Natural killer cell treated with Interleukin-12 subunit alpha and Interleukin-12 subunit beta and Interleukin-15 and Interleukin-18, amount 100 ng/mL, for 72 hours (primary cell): Measurements from ENCODE around the gene KIAA0513. TPM values are rescaled to one million over a fixed set of nuclear protein-coding genes. Genes with fewer than 3 reads are reported as not detected.
"Not testable (repeated sequence)": the region's sequence is repeated elsewhere in the genome, so short reads cannot be mapped to it uniquely, and the experiment has no call there.

Source experiments
- ATAC-seq, 2 donors: fragments of 150-1000 bp; cut with Tn5 transposase in 1 of 2; sonication (Bioruptor Pico), chemical (Tn5 transposase) in 1 of 2; 2 replicates each; pipeline ENCODE4 v1.10.0; 2021
- DNase-seq: peaks from one replicate; pipeline ENCODE4 v3.0.0; 2022; ENCODE audit warnings: low spot score
- H3K27ac Mint-ChIP-seq, 2 donors: 1 replicate in 1 of 2; 2 replicates in 1 of 2; pipeline ENCODE4 v1.8.0; 2022; ENCODE audit warnings: mixed read lengths in 2 of 2, mild to moderate bottlenecking in 1 of 2, moderate library complexity in 1 of 2
- H3K27me3 Mint-ChIP-seq, 2 donors: 1 replicate in 1 of 2; 2 replicates in 1 of 2; pipeline ENCODE4 v1.8.0; 2022; ENCODE audit warnings: mixed read lengths in 2 of 2
- H3K36me3 Mint-ChIP-seq: one replicate; pipeline ENCODE4 v1.8.0; 2022; ENCODE audit warnings: mixed read lengths
- H3K4me1 Mint-ChIP-seq, 2 donors: 1 replicate in 1 of 2; 2 replicates in 1 of 2; pipeline ENCODE4 v1.8.0; 2022; ENCODE audit warnings: low read depth in 2 of 2, mixed read lengths in 2 of 2, mild to moderate bottlenecking in 1 of 2
- H3K4me3 Mint-ChIP-seq: one replicate; pipeline ENCODE4 v1.8.0; 2022; ENCODE audit warnings: mixed read lengths
- H3K9me3 Mint-ChIP-seq: 2 replicates; pipeline ENCODE4 v1.8.0; 2022; ENCODE audit warnings: mixed read lengths
- total RNA-seq, 2 donors: library from RNA; stranded (reverse); gene quantifications; one replicate each; pipeline ENCODE4 v1.2.3, GENCODE V29; 2022

The KIAA0513 gene
- total RNA-seq, 2 donors from 2014 or later, result 3.3 to 3.6 TPM

DNA sequence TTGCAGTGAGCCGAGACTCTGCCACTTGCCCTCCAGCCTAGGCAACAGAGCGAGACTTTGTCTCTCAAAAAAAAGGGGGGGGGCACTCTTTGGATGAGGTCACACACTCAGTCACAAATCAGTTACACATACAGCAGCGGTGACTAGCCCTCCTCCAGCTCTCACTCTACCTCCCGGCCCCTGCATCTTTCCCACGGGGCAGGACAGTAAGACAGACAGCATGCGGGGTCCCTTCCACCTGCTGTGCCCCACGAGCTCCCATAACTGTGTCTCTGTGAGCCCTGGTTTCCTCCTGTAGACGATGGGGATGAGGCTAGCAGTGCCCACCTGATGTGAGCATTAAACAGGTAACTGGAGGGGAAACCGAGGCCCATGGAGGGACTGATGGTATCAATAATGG, 79.5 kb downstream of the KIAA0513 start:
- Mint-ChIP-seq H3K27ac (no peak overlapping the region), H3K27me3 (no peaks in the 10 kb centered on the region), H3K4me3 (no peak overlapping the region), H3K9me3 (no peaks in the 10 kb centered on the region), H3K36me3 (no peaks in the 10 kb centered on the region), H3K4me1 (peaks cover 34 to 36% of the 10 kb centered on the region in 2 donors)
- DNase-seq, result no peak
- no peak for ATAC-seq

DNA sequence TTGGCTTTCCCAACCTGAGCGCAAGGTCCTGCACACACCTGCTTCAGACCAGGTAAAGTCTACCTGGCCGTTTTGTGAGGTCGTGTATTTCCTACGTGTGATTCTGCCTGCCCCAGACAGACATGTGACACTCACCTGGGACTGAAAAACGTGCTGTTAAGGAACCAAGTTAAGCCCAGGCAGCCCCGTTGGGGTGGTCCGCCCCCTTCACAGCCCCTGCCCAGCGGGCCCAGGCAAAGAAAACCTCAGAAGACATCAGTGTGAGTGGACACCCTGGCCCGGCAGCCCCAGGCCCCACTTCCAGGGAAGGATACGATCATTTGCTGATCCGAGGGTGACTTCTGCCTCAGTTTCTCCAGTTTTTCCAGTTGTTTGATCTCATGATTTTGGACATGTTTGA, 79.9 kb downstream of the KIAA0513 start:
- Mint-ChIP-seq H3K27ac (no peak overlapping the region), H3K4me1 (peaks cover 33% of the 10 kb centered on the region in 2 donors), H3K27me3 (no peaks in the 10 kb centered on the region), H3K36me3 (no peaks in the 10 kb centered on the region), H3K4me3 (no peak overlapping the region), H3K9me3 (no peaks in the 10 kb centered on the region)
- DNase-seq, result no peak
- ATAC-seq, result no peak

DNA sequence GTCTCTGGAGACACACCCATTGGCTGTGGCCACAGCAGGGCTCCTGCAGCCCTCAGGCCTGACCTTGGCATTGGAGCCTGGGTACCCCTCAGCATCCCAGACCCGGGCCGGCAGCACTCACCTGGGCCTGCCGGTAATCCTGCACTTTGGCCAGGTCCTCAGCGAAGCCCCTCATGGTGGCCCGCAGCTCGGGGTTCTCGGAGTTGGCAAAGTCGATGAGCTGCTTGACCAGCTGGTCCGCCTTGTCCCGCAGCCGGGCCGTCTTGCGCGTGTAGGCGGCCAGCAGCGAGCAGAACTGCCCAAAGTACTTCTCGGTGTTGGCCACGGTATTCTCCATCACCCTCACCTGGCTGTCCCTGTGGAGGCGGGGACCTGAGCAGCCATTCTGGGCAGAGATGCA, 82.5 kb downstream of the KIAA0513 start:
- Mint-ChIP-seq H3K27ac (no peak overlapping the region), H3K36me3 (no peaks in the 10 kb centered on the region), H3K4me1 (peaks cover 22 to 27% of the 10 kb centered on the region in 2 donors), H3K9me3 (no peaks in the 10 kb centered on the region), H3K4me3 (no peak overlapping the region), H3K27me3 (no peaks in the 10 kb centered on the region)
- no peak for DNase-seq
- no peak for ATAC-seq

DNA sequence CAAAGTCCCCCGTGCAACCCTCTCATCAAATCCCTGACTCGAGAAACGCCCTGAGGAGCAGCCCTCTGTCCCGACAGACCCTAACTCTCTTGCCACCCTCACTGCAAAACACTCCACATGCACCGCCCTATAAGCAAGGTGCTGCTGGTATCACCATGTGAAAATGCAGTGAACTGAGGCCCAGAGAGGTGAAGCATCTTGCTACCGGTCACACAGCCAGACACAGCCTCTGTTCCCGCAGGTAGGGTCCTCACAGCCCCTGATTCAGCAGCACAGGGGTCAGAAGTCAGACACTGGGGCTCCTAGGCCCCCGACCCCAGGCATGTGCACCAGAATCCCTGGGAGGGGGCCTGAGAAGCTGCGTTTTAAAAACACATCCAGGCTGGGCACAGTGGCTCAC, 83.6 kb downstream of the KIAA0513 start:
- Mint-ChIP-seq H3K4me1 (peaks cover 14 to 20% of the 10 kb centered on the region in 2 donors), H3K4me3 (no peak overlapping the region), H3K27me3 (no peaks in the 10 kb centered on the region), H3K36me3 (no peaks in the 10 kb centered on the region), H3K9me3 (no peaks in the 10 kb centered on the region), H3K27ac (no peak overlapping the region)
- DNase-seq, result no peak
- no peak for ATAC-seq

DNA sequence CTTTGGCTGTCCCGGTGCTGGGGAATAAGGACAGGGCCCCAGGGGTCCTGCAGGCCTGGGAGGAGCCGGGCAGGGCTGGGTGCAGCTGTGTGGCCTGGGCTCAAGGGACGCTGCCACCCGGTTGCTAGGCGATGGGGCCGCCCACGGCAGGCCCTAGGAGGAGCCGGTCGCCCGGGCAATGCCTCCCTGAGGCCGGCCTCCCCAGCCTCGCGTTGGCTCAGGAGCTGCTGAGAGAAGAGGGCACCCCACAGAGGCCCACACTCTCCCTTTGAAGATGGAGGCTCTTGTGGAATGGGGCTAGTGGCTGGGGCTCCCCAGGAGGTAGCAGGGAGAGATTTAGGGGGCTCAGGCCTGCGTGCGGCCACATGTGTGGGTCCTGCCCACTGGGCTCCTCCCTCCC, 84.8 kb downstream of the KIAA0513 start, which contains the start of gene CIBAR2:
CIBAR2 (minus strand) TSS at position 109 of the 400 bp plus-strand sequence. CDS start 120 bp downstream, outside the sequence.
- Mint-ChIP-seq H3K9me3 (no peaks in the 10 kb centered on the region), H3K4me1 (peaks cover 11 to 21% of the 10 kb centered on the region in 2 donors), H3K27me3 (no peaks in the 10 kb centered on the region), H3K4me3 (no peak within 1 kb of the TSS), H3K27ac (peak within 1 kb of the TSS in 1 of 2 donors; percentile 19), H3K36me3 (no peaks in the 10 kb centered on the region)
- no peak for DNase-seq
- no peak for ATAC-seq

DNA sequence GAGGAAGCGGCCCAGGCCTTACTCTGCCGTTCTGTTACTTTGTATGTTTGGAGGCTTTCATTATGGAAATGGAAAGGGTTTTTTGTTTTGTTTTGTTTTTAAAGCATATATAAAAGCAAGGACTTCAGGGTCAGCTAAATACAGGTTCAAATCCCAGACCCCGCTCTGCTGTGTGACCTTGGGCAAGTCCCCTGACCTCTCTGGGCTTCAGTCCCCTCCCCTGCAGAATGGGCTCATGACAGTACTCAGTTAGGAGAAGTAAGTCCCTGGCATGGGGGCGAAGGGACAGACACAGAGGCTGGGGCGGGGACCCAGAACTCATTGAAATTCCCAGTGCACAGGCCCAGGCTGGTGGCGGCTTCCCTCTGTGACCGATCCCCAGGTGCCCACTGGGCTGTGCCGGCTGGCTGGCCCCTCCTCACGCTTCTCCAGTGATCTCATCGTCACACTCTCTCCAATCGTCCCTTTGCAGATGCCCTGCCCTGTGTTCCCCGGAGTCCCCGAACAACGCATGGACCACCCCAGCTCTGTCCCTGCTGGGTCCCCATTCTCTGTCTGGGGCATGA, 85.7 kb downstream of the KIAA0513 start:
- H3K27me3 Mint-ChIP-seq, result no peaks in the 10 kb centered on the region
- ATAC-seq (no peak), DNase-seq (no peak)
- H3K4me3 Mint-ChIP-seq, result no peak overlapping the region
- peak overlapping the region in 1 of 2 donors; percentile 19 for H3K27ac Mint-ChIP-seq
- H3K4me1 Mint-ChIP-seq, result peaks cover 11 to 18% of the 10 kb centered on the region in 2 donors
- no peaks in the 10 kb centered on the region for H3K36me3 Mint-ChIP-seq
- H3K9me3 Mint-ChIP-seq, result no peaks in the 10 kb centered on the region

DNA sequence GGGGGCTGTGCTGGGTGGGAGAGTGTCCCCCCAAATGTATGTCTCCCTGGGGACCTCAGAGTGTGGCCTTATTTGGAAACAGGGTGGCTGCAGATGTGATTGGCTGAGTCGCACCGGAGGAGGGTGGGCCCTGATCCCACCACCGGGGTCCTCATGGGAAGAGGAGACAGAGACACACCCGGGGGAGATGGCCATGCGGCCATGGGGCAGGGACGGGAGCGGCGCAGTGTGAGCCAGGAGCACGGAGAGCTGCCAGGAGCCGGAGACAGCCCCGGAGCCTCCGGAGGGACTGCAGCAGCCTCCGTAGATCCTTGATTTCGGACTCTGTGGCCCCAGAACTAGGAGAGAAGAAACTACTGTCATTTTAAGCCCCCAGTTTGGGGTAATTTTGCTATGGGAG, 86.3 kb downstream of the KIAA0513 start:
- peaks cover 11 to 18% of the 10 kb centered on the region in 2 donors for H3K4me1 Mint-ChIP-seq
- no peaks in the 10 kb centered on the region for H3K27me3 Mint-ChIP-seq
- ATAC-seq (no peak), DNase-seq (no peak)
- H3K9me3 Mint-ChIP-seq, result no peaks in the 10 kb centered on the region
- H3K27ac Mint-ChIP-seq, result no peak overlapping the region
- no peaks in the 10 kb centered on the region for H3K36me3 Mint-ChIP-seq
- no peak overlapping the region for H3K4me3 Mint-ChIP-seq

DNA sequence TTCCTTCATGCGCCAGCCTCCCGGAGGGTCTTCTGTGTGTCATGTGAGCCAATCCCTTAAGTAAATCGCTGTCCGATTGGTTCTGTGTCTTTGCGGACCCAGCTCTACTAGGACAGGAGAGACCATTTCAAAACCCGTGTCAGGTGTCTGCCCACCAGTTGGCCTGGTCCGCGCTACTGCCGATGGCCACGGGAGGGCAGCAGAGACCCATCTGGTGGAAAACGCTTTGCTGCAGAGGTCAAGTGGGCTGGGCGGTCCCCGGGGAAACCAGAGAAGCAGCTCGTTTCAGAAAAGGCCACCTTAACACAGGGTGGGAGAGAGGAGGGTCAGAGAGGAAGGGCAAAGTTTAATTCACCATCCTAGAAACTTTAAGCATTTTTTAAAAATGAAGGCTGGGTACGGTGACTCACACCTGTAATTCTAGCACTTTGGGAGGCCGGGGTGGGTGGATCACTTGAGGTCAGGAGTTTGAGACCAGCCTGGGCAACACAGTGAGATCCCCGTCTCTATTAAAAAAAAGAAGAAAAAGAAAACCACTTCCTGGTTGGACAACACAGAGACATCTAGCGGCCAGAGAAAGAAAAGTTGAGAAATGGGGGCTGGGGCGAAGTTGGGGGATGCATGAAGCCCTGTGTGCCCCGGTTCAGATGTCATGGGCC, 87.4 kb downstream of the KIAA0513 start:
- no peaks in the 10 kb centered on the region for H3K9me3 Mint-ChIP-seq
- no peaks in the 10 kb centered on the region for H3K36me3 Mint-ChIP-seq
- peaks cover 11 to 18% of the 10 kb centered on the region in 2 donors for H3K4me1 Mint-ChIP-seq
- H3K4me3 Mint-ChIP-seq, result peak overlapping the region; percentile 71
- H3K27me3 Mint-ChIP-seq, result no peaks in the 10 kb centered on the region
- ATAC-seq (peak; percentile 83 to 93), DNase-seq (peak; percentile 92)
- peak overlapping the region; percentile 74 to 96 for H3K27ac Mint-ChIP-seq

DNA sequence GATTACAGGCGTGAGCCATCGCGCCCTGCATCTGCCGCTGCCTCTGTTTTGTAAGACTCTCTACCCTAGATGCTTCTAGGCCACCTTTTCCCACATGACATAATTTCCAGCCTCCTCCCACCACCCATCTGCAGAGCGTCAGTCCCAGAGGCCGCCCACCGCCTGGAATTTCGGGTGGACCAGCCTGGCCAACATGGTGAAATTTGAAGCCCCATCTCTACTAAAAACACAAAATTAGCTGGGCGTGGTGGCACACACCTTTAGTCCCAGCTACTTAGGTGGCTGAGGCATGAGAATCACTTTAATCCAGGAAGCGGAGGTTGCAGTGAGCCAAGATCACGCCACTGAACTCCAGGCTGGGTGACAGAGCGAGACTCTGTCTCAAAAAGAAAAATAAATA, 89.8 kb downstream of the KIAA0513 start:
- H3K27ac Mint-ChIP-seq, result no peak overlapping the region
- no peak for ATAC-seq
- H3K27me3 Mint-ChIP-seq, result no peaks in the 10 kb centered on the region
- no peaks in the 10 kb centered on the region for H3K9me3 Mint-ChIP-seq
- H3K4me3 Mint-ChIP-seq, result no peak overlapping the region
- DNase-seq, result no peak
- peaks cover 11 to 18% of the 10 kb centered on the region in 2 donors for H3K4me1 Mint-ChIP-seq
- H3K36me3 Mint-ChIP-seq, result no peaks in the 10 kb centered on the region

DNA sequence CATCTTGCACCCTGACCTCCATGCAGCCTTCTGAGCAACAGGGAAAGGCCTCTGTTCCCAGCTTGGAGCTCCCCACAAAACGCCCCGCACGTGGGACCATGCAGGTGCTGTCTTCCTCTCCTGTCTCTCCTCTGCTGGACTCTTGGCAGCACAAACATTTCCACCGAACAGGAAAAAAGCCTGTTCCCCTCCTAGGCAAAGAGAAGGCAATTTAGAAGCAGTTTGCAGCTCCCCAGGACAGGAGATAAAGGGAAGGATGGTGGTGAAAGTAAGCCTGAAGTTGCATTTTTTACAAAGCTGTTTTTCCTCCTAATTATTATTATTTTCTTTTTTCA, 92.4 kb downstream of the KIAA0513 start:
- no peaks in the 10 kb centered on the region for H3K27me3 Mint-ChIP-seq
- no peaks in the 10 kb centered on the region for H3K9me3 Mint-ChIP-seq
- peaks cover 4 to 8% of the 10 kb centered on the region in 2 donors for H3K4me1 Mint-ChIP-seq
- ATAC-seq, result no peak
- DNase-seq, result no peak
- no peaks in the 10 kb centered on the region for H3K36me3 Mint-ChIP-seq
- no peak overlapping the region for H3K4me3 Mint-ChIP-seq
- H3K27ac Mint-ChIP-seq, result peak overlapping the region in 1 of 2 donors; percentile 17

DNA sequence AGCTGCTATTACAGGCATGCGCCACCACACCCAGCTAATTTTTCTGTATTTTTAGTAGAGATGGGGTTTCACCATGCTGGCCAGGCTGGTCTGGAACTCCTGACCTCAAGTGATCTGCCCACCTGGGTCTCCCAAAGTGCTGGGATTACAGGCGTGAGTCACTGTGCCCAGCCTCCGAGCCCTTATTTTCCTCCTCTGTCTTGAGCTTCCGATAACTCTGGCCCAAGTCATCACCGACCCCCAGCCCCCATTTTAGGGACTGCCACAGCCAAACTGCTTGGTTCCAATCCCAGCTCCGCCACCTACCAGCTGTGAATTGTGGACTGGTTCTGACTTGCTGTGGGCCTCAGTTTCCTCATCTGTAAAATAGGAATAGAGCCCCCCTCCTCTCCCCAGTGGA, 95.8 kb downstream of the KIAA0513 start:
- H3K9me3 Mint-ChIP-seq, ATAC-seq, H3K36me3 Mint-ChIP-seq, H3K4me3 Mint-ChIP-seq, DNase-seq, H3K27me3 Mint-ChIP-seq, H3K27ac Mint-ChIP-seq, H3K4me1 Mint-ChIP-seq: not testable (repeated sequence)

DNA sequence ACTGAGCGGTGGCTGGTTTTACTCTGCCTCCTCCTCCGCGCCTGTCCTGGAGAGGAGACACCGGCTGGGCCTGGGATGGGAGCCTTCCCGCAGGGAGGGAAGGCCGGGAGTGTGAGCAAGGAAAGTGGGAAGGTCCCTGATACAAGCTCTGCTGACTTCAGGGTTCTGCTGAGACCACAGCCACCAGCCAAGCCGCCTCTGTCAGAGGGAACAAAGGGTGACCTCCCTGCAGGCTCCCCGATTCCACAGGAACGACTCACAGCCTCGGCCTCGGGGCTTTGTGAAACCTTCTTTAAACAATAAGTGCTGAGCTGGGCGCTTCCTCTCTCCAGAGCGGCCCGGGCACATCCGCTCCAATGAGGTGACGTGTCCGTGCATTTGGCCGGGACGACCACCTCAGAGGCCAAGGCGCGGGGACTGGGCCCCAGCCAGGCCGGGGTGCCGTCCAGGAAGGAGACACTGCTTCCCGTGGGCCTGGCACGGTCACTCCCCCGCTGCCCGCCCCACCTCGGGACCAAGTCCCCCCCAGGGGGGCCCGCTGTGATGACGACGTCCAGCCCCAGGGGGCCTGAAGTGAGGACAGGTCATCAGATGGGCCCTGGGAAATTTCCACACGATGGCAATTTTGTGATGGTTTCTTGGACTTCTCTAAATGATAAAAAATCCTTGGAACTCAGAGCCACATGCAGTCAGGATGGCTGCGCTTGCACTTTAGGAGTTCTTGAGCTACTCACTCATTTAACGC, 96.5 kb downstream of the KIAA0513 start:
- no peak for DNase-seq
- peaks cover 0 to 2% of the 10 kb centered on the region in 2 donors for H3K27me3 Mint-ChIP-seq
- H3K27ac Mint-ChIP-seq, result no peak overlapping the region
- H3K9me3 Mint-ChIP-seq, result no peaks in the 10 kb centered on the region
- no peaks in the 10 kb centered on the region for H3K4me1 Mint-ChIP-seq
- H3K36me3 Mint-ChIP-seq, result no peaks in the 10 kb centered on the region
- ATAC-seq, result no peak
- no peak overlapping the region for H3K4me3 Mint-ChIP-seq

DNA sequence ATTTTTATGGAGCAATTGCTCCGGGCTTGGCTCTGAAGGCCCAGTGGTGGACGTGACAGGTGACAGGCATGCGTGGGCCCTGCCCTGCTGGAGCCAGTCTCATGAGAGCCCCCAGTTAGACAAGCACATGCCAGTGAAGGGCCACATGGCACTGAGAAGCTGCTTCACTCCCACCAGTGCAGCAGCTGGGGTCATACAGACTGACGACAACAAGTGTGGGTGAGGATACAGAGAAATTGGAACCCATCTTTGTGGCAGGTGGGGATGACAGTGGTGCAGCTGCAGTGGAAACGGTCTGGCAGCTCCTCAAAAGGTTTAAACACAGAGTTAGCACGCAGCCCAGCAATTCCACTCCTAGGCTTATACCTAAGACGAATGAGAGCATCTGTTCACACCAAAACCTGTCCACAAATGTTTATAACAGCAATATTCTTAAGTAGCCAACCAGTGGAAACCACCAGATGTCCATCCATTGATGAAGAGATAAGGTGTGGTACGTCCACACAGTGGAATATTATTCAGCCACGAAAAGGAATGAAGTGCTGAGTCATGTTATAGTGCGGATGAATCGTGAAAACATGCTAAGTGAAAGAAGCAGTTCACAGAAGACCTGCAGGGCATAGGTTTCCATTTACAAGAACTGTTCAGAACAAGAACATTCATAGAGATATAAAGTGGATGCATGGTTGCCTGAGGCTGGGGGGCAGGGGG, 97.2 kb downstream of the KIAA0513 start:
- H3K27ac Mint-ChIP-seq, result no peak overlapping the region
- peaks cover 0 to 2% of the 10 kb centered on the region in 2 donors for H3K27me3 Mint-ChIP-seq
- no peak overlapping the region for H3K4me3 Mint-ChIP-seq
- no peaks in the 10 kb centered on the region for H3K4me1 Mint-ChIP-seq
- ATAC-seq, result no peak
- H3K36me3 Mint-ChIP-seq, result no peaks in the 10 kb centered on the region
- H3K9me3 Mint-ChIP-seq, result no peaks in the 10 kb centered on the region
- no peak for DNase-seq
